ENCODE data around the gene GALNT17.

DNA sequence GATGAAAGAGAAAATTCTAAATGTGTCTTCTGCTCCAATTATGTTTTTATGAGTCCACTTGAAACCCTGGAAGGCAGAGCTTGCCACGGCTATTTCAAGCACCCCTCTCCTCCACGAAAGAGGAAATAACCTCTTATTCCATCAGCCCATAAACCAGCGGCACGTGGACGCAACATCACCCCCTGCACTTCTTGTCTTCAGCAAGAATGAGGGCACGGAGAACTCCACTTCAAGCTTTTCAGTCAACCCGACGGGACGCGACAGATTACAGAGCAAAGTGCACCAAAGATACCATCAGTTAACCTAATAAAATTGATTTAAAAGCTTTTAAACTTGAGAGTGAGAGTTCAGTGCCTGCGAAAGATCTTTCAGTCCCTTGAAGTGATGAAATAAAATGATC, 406.3 kb downstream of the GALNT17 start:
- no peak for TF ChIP-seq POLR2A (IDR thresholded peaks at IDR 0.05)
- TF ChIP-seq, protein P1, sequence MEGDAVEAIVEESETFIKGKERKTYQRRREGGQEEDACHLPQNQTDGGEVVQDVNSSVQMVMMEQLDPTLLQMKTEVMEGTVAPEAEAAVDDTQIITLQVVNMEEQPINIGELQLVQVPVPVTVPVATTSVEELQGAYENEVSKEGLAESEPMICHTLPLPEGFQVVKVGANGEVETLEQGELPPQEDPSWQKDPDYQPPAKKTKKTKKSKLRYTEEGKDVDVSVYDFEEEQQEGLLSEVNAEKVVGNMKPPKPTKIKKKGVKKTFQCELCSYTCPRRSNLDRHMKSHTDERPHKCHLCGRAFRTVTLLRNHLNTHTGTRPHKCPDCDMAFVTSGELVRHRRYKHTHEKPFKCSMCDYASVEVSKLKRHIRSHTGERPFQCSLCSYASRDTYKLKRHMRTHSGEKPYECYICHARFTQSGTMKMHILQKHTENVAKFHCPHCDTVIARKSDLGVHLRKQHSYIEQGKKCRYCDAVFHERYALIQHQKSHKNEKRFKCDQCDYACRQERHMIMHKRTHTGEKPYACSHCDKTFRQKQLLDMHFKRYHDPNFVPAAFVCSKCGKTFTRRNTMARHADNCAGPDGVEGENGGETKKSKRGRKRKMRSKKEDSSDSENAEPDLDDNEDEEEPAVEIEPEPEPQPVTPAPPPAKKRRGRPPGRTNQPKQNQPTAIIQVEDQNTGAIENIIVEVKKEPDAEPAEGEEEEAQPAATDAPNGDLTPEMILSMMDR (IDR thresholded peaks at IDR 0.05) = no peak
